GM23338 (cell line): Measurements from ENCODE around the gene PRR35. TPM values are rescaled to one million over a fixed set of nuclear protein-coding genes. Genes with fewer than 3 reads are reported as not detected.

Experiments used
- ATAC-seq: fragments of 200-7000 bp; cut with Tn5 transposase; 3 replicates; pipeline ENCODE4 v1.9.1; 2020
- DNase-seq: peaks from one replicate; pipeline ENCODE4 v3.0.0-alpha.2; 2015; ENCODE audit warnings: low spot score
- H2AFZ ChIP-seq: fragments of 200-600 bp; sonication (generic); 2 replicates; pipeline ENCODE4 v1.8.0; 2016; ENCODE audit warnings: antibody characterized with exemption, mild to moderate bottlenecking, moderate library complexity
- H3F3A ChIP-seq: fragments of 200-600 bp; sonication (generic); replicated peaks from 2 replicates; pipeline ENCODE4 v1.8.0; 2017; ENCODE audit warnings: antibody characterized with exemption, mixed run types, low read depth
- H3K27ac ChIP-seq: fragments of 200-600 bp; sonication (generic); 2 replicates; pipeline ENCODE4 v1.6.1; 2016; ENCODE audit warnings: low read depth
- H3K27me3 ChIP-seq: fragments of 200-600 bp; sonication (generic); 2 replicates; pipeline ENCODE4 v1.8.0; 2016; ENCODE audit warnings: mild to moderate bottlenecking, mixed run types, moderate library complexity; ENCODE audit not compliant: insufficient read depth
- H3K36me3 ChIP-seq: fragments of 200-600 bp; sonication (generic); 2 replicates; pipeline ENCODE4 v1.8.0; 2016; ENCODE audit warnings: mild to moderate bottlenecking; ENCODE audit not compliant: insufficient read depth
- H3K4me1 ChIP-seq: fragments of 200-600 bp; sonication (generic); 2 replicates; pipeline ENCODE4 v1.8.0; 2016; ENCODE audit warnings: mild to moderate bottlenecking, moderate library complexity; ENCODE audit not compliant: insufficient read depth
- H3K4me2 ChIP-seq: fragments of 200-600 bp; sonication (generic); 2 replicates; pipeline ENCODE4 v1.7.1; 2017; ENCODE audit warnings: mixed run types
- H3K4me3 ChIP-seq: fragments of 200-600 bp; sonication (generic); 2 replicates; pipeline ENCODE4 v1.6.1; 2016; ENCODE audit warnings: mixed run types
- H3K79me2 ChIP-seq: fragments of 200-600 bp; sonication (generic); replicated peaks from 2 replicates; pipeline ENCODE4 v1.8.0; 2017; ENCODE audit warnings: mild to moderate bottlenecking; ENCODE audit not compliant: insufficient read depth
- H3K9me2 ChIP-seq: fragments of 200-600 bp; sonication (generic); 2 replicates; pipeline ENCODE4 v1.8.0; 2017; ENCODE audit not compliant: insufficient read depth
- H4K20me1 ChIP-seq: fragments of 200-600 bp; sonication (generic); replicated peaks from 2 replicates; pipeline ENCODE4 v1.8.0; 2017; ENCODE audit warnings: mild to moderate bottlenecking; ENCODE audit not compliant: insufficient read depth
- H3K27ac Mint-ChIP-seq: 2 replicates; pipeline ENCODE4 v1.8.0; 2020; ENCODE audit warnings: inconsistent platforms, mild to moderate bottlenecking, moderate library complexity, mixed read lengths
- H3K27me3 Mint-ChIP-seq: 3 replicates; pipeline ENCODE4 v1.8.0; 2022; ENCODE audit warnings: low read depth, mild to moderate bottlenecking, moderate library complexity, mixed read lengths, inconsistent platforms; ENCODE audit not compliant: insufficient read depth, poor library complexity
- H3K36me3 Mint-ChIP-seq: 3 replicates; pipeline ENCODE4 v1.8.0; 2021; ENCODE audit warnings: low read depth, mild to moderate bottlenecking, inconsistent platforms, moderate library complexity, mixed read lengths
- H3K4me1 Mint-ChIP-seq: 3 replicates; pipeline ENCODE4 v1.8.0; 2020; ENCODE audit warnings: mild to moderate bottlenecking, inconsistent platforms, mixed read lengths
- H3K4me3 Mint-ChIP-seq: 3 replicates; pipeline ENCODE4 v1.8.0; 2021; ENCODE audit warnings: moderate library complexity, mild to moderate bottlenecking, inconsistent platforms, mixed read lengths
- H3K9me3 Mint-ChIP-seq: 3 replicates; pipeline ENCODE4 v1.8.0; 2020; ENCODE audit warnings: moderate library complexity, mild to moderate bottlenecking, inconsistent platforms, mixed read lengths
- CTCF ChIP-seq, 2 experiments: fragments of 200-600 bp in 1 of 2; sonication (generic) in 1 of 2; conservative IDR thresholded peaks; 2 replicates each; pipeline versions ENCODE4 v1.5.1 to v1.6.1; 2016 to 2017; ENCODE audit warnings: antibody characterized with exemption in 2 of 2, low read depth in 2 of 2, mild to moderate bottlenecking in 2 of 2, moderate library complexity in 1 of 2
- ETS1 ChIP-seq: IDR thresholded peaks from 2 replicates; pipeline ENCODE4 v1.6.1; 2016; ENCODE audit warnings: antibody characterized with exemption
- EZH2 ChIP-seq: fragments of 200-600 bp; sonication (generic); IDR thresholded peaks from one replicate; pipeline ENCODE4 v1.8.0; 2017; ENCODE audit warnings: antibody characterized with exemption, mild to moderate bottlenecking, low read depth; ENCODE audit not compliant: unreplicated experiment
- JUNB ChIP-seq: IDR thresholded peaks from one replicate; pipeline ENCODE4 v1.6.1; 2016; ENCODE audit warnings: antibody characterized with exemption; ENCODE audit not compliant: unreplicated experiment
- NANOG ChIP-seq: IDR thresholded peaks from 2 replicates; pipeline ENCODE4 v1.6.1; 2016; ENCODE audit warnings: antibody characterized with exemption, borderline replicate concordance
- POLR2AphosphoS5 ChIP-seq: IDR thresholded peaks from 2 replicates; pipeline ENCODE4 v1.6.1; 2016; ENCODE audit warnings: antibody characterized with exemption, low read depth
- REST ChIP-seq: IDR thresholded peaks from one replicate; pipeline ENCODE4 v1.6.1; 2018; ENCODE audit warnings: antibody characterized with exemption; ENCODE audit not compliant: unreplicated experiment
- STAT1 ChIP-seq: IDR thresholded peaks from one replicate; pipeline ENCODE4 v1.6.1; 2016; ENCODE audit warnings: antibody characterized with exemption; ENCODE audit not compliant: unreplicated experiment
- ZNF114 ChIP-seq: fragments of 250-450 bp; sonication (Bioruptor Pico); IDR thresholded peaks from 2 replicates; pipeline ENCODE4 v1.5.0; 2020; ENCODE audit warnings: mild to moderate bottlenecking, moderate library complexity
- ZNF331 ChIP-seq: fragments of 250-450 bp; sonication (Bioruptor Pico); IDR thresholded peaks from 2 replicates; pipeline ENCODE4 v1.5.0; 2020; ENCODE audit warnings: low read depth, mild to moderate bottlenecking, moderate library complexity
- polyA plus RNA-seq: library from polyadenylated mRNA; unstranded; fragments of >200 nt; fragmentation: Nextera tagmentation; extraction: Ambion mirVana; gene quantifications from 2 replicates; pipeline ENCODE4 v1.2.1, GENCODE V29; 2016
- total RNA-seq: library from RNA; depleted of rRNA; stranded (reverse); fragments of >200 nt; shearing (Covaris generic); gene quantifications from 2 replicates; pipeline ENCODE4 v1.2.3, GENCODE V29; 2014

The PRR35 gene
- total and polyA plus RNA-seq, 2 experiments from 2014 or later = 0.32 to 1.4 TPM

- TF ChIP-seq CTCF (conservative IDR thresholded peaks at IDR 0.05; ENCODE audit: low read depth in 2 of 2) (no peak), ZNF331 (CRISPR knock-in tag) (no peak), ETS1 (no peak), EZH2 (no peak), NANOG (no peak), POLR2AphosphoS5 (no peak), ZNF114 (CRISPR knock-in tag) (no peak), JUNB (no peak), STAT1 (no peak)
These were observed 1.2 kb upstream of the PRR35 start (continued) for GRCh38 chr16:559021-559380.

- DNase-seq (no peak), ATAC-seq (peak; percentile 60)
- peaks cover 34% of the 10 kb centered on the region for H3K27me3 ChIP-seq
- H3K36me3 ChIP-seq = no peaks in the 10 kb centered on the region
- no peaks in the 10 kb centered on the region for H3F3A ChIP-seq
- no peaks in the 10 kb centered on the region for H3K79me2 ChIP-seq
- no peaks in the 10 kb centered on the region for H3K9me2 ChIP-seq
- TF ChIP-seq REST = no peak
- TF ChIP-seq EZH2 = peak; percentile 53
- no peak for TF ChIP-seq POLR2AphosphoS5
- H3K4me3 ChIP-seq = peak overlapping the region; percentile 55
- H3K4me1 ChIP-seq = no peaks in the 10 kb centered on the region; the same call in 1 of the 2 replicates
- Mint-ChIP-seq H3K27ac (no peak overlapping the region), H3K4me1 (no peaks in the 10 kb centered on the region), H3K9me3 (no peaks in the 10 kb centered on the region), H3K36me3 (no peaks in the 10 kb centered on the region), H3K27me3 (peaks cover 16% of the 10 kb centered on the region), H3K4me3 (peak overlapping the region; percentile 42; the same call in 2 of the 3 replicates)
- H4K20me1 ChIP-seq = no peaks in the 10 kb centered on the region
- H3K4me2 ChIP-seq = peak overlapping the region; percentile 80
- no peak overlapping the region for H3K27ac ChIP-seq
- H2AFZ ChIP-seq = peak overlapping the region; percentile 76; the same call in 1 of the 2 replicates
These were observed 587 bp upstream of the PRR35 start for GRCh38 chr16:559411-560203.
